Smooth muscle cell (in vitro differentiated cells): Measurements from ENCODE around the gene ATP5PB. TPM values are rescaled to one million over a fixed set of nuclear protein-coding genes. Genes with fewer than 3 reads are reported as not detected.

Source experiments
- DNase-seq: peaks from one replicate; lab custom pipeline; 2025; ENCODE audit not compliant: unreplicated experiment; lab: John Stamatoyannopoulos, UW
- H2AFZ ChIP-seq: fragments of 200-600 bp; sonication (generic); 2 replicates; pipeline ENCODE4 v1.6.0; 2016; ENCODE audit warnings: antibody characterized with exemption, low read depth, mild to moderate bottlenecking
- H3F3A ChIP-seq: fragments of 200-600 bp; sonication (generic); 2 replicates; pipeline ENCODE4 v1.6.0; 2017; ENCODE audit warnings: antibody characterized with exemption, low read depth
- H3K27ac ChIP-seq: fragments of 200-600 bp; sonication (generic); 2 replicates; pipeline ENCODE4 v1.5.1; 2016; ENCODE audit warnings: low read depth, mild to moderate bottlenecking
- H3K27me3 ChIP-seq: fragments of 200-600 bp; sonication (generic); 2 replicates; pipeline ENCODE4 v1.6.1; 2016; ENCODE audit warnings: low read depth, mild to moderate bottlenecking
- H3K36me3 ChIP-seq: fragments of 200-600 bp; sonication (generic); 2 replicates; pipeline ENCODE4 v1.5.1; 2016; ENCODE audit warnings: low read depth
- H3K4me1 ChIP-seq: fragments of 200-600 bp; sonication (generic); 2 replicates; pipeline ENCODE4 v1.5.1; 2016; ENCODE audit warnings: low read depth
- H3K4me2 ChIP-seq: fragments of 200-600 bp; sonication (generic); 2 replicates; pipeline ENCODE4 v1.6.0; 2016; ENCODE audit warnings: mild to moderate bottlenecking
- H3K4me3 ChIP-seq: fragments of 200-600 bp; sonication (generic); 2 replicates; pipeline ENCODE4 v1.5.1; 2016; ENCODE audit warnings: mild to moderate bottlenecking
- H3K79me2 ChIP-seq: fragments of 200-600 bp; sonication (generic); 2 replicates; pipeline ENCODE4 v1.6.0; 2016; ENCODE audit warnings: low read depth, mild to moderate bottlenecking
- H3K9ac ChIP-seq: fragments of 200-600 bp; sonication (generic); 2 replicates; pipeline ENCODE4 v1.6.0; 2016; ENCODE audit warnings: low read depth
- H3K9me3 ChIP-seq: fragments of 200-600 bp; sonication (generic); replicated peaks from 2 replicates; pipeline ENCODE4 v1.5.1; 2016; ENCODE audit warnings: low read depth
- H4K20me1 ChIP-seq: fragments of 200-600 bp; sonication (generic); 2 replicates; pipeline ENCODE4 v1.6.0; 2016; ENCODE audit warnings: low read depth
- WGBS: methylation state at CpG from one replicate; pipeline ENCODE4 v1.1.7; 2016; ENCODE audit warnings: low lambda C conversion rate; 5-methylcytosine and 5-hydroxymethylcytosine counted together
- polyA plus RNA-seq: library from polyadenylated mRNA; unstranded; fragments of >200 nt; fragmentation: Nextera tagmentation; extraction: Ambion mirVana; gene quantifications from 2 replicates; pipeline ENCODE4 v1.2.1, GENCODE V29; 2016
- small RNA-seq: library from RNA; depleted of rRNA; stranded (forward); fragments of <200 nt; gene quantifications from one replicate; pipeline ENCODE3, GENCODE V24; 2014
- total RNA-seq: library from RNA; depleted of rRNA; stranded (reverse); fragments of >200 nt; gene quantifications from 2 replicates; pipeline ENCODE4 v1.2.3, GENCODE V29; 2014
- TF ChIP-seq, protein P1 (sequence below): fragments of 200-600 bp; sonication (generic); IDR thresholded peaks from 2 replicates; pipeline ENCODE4 v1.5.1; 2017; ENCODE audit warnings: borderline replicate concordance, mild to moderate bottlenecking, antibody characterized with exemption; ENCODE audit not compliant: insufficient read depth, poor library complexity, severe bottlenecking

The ATP5PB gene
- total and polyA plus RNA-seq, 2 experiments from 2014 or later = 272 to 289 TPM

- peak overlapping the region; percentile 64 for H3K9ac ChIP-seq
- peak overlapping the region; percentile 92 for H3K27ac ChIP-seq
- no peaks in the 10 kb centered on the region for H3K27me3 ChIP-seq
- H4K20me1 ChIP-seq = no peaks in the 10 kb centered on the region
- H3K36me3 ChIP-seq = no peaks in the 10 kb centered on the region
- TF ChIP-seq, protein P1, sequence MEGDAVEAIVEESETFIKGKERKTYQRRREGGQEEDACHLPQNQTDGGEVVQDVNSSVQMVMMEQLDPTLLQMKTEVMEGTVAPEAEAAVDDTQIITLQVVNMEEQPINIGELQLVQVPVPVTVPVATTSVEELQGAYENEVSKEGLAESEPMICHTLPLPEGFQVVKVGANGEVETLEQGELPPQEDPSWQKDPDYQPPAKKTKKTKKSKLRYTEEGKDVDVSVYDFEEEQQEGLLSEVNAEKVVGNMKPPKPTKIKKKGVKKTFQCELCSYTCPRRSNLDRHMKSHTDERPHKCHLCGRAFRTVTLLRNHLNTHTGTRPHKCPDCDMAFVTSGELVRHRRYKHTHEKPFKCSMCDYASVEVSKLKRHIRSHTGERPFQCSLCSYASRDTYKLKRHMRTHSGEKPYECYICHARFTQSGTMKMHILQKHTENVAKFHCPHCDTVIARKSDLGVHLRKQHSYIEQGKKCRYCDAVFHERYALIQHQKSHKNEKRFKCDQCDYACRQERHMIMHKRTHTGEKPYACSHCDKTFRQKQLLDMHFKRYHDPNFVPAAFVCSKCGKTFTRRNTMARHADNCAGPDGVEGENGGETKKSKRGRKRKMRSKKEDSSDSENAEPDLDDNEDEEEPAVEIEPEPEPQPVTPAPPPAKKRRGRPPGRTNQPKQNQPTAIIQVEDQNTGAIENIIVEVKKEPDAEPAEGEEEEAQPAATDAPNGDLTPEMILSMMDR = no peak
- 12% methylated on average over 15 of the region's 15 CpGs for WGBS
- peak overlapping the region; percentile 98 for H2AFZ ChIP-seq
- H3K4me1 ChIP-seq = peaks cover 6% of the 10 kb centered on the region
- H3F3A ChIP-seq = peaks cover 6% of the 10 kb centered on the region
- no peaks in the 10 kb centered on the region for H3K9me3 ChIP-seq
- no peaks in the 10 kb centered on the region for H3K79me2 ChIP-seq
- H3K4me3 ChIP-seq = peak overlapping the region; percentile 43
- H3K4me2 ChIP-seq = peak overlapping the region; percentile 85
- peak; percentile 85 for DNase-seq
Observed at GRCh38 chr1:111507411-111508201, 58.3 kb downstream of the ATP5PB start.

DNA sequence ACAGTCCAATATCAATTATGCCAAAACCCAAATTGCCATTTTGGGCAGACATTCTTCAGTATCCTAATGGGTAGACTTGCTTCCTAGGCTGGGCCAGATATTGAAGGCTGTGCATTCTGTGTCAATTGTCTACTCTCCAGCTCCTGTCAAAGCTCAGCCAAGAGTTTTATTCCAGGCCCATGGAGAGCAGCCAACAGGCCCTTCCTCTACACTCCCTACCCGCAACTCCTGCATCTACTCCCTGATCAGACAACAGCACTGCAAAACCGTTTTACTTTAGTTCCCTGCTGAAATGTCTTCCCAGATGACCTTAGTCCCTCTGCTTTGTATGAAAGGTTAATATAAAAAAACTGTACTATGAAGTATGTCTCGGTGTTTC lies 60.7 kb downstream of the ATP5PB start:
- H3F3A ChIP-seq = peaks cover 6% of the 10 kb centered on the region
- no peaks in the 10 kb centered on the region for H4K20me1 ChIP-seq
- H3K9me3 ChIP-seq = no peaks in the 10 kb centered on the region
- no peaks in the 10 kb centered on the region for H3K79me2 ChIP-seq
- H3K36me3 ChIP-seq = no peaks in the 10 kb centered on the region
- no peak for DNase-seq
- no peak overlapping the region for H3K4me3 ChIP-seq
- H3K27me3 ChIP-seq = no peaks in the 10 kb centered on the region
- WGBS = 93% methylated on average over 3 of the region's 3 CpGs
- TF ChIP-seq, protein P1 = no peak
- H3K27ac ChIP-seq = no peak overlapping the region
- peaks cover 6% of the 10 kb centered on the region for H3K4me1 ChIP-seq
- no peak overlapping the region for H2AFZ ChIP-seq
- no peak overlapping the region for H3K9ac ChIP-seq
- no peak overlapping the region for H3K4me2 ChIP-seq

DNA sequence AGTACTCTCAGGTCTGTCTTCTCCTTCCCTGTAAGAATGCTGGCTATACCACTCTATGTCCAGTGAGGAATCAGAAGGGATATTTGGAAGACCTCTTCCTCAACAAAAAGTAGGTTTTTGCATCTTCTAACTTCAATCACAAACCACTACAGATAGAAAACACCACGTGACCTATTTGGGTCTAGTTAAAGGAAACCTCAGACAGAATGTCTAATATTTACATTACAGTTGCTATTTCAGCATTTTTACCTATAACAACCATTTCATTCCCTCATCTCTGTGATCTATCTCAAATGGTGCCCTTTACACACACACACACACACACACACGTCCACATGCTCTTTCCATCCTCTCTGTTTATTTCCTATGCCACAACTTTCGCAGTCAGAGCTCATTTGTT lies 62.1 kb downstream of the ATP5PB start:
- H3K27ac ChIP-seq = no peak overlapping the region
- no peak for DNase-seq
- H2AFZ ChIP-seq = no peak overlapping the region
- peaks cover 6% of the 10 kb centered on the region for H3K4me1 ChIP-seq
- no peak overlapping the region for H3K4me3 ChIP-seq
- TF ChIP-seq, protein P1 = no peak
- WGBS = 89% methylated on average over 3 of the region's 3 CpGs
- no peak overlapping the region for H3K4me2 ChIP-seq
- H3K9me3 ChIP-seq = no peaks in the 10 kb centered on the region
- H3K27me3 ChIP-seq = no peaks in the 10 kb centered on the region
- H3F3A ChIP-seq = peaks cover 6% of the 10 kb centered on the region
- H3K79me2 ChIP-seq = no peaks in the 10 kb centered on the region
- H4K20me1 ChIP-seq = no peaks in the 10 kb centered on the region
- H3K36me3 ChIP-seq = no peaks in the 10 kb centered on the region
- no peak overlapping the region for H3K9ac ChIP-seq

Small RNA genes within 50 kb of the gene (small RNA-seq; reads per million reads assigned to genes)
- gene RF00019 (not detected), gene RNU6-792P (not detected)

Other genes with a start within 250 kb of the ATP5PB start
- gene DENND2D, start 248.8 kb upstream of the ATP5PB start, total RNA-seq = 1.1 and 3.7 TPM in 2 replicates
- 0.75 and 2.0 TPM in 2 replicates for gene DENND2D, start 248.8 kb upstream of the ATP5PB start, polyA plus RNA-seq
- 0.54 and 0.90 TPM in 2 replicates for gene CHI3L2, start 221.8 kb upstream of the ATP5PB start, total RNA-seq
- gene CHI3L2, start 221.8 kb upstream of the ATP5PB start, polyA plus RNA-seq = 2.0 and 2.4 TPM in 2 replicates
- not detected in 2 replicates for gene CHIA, start 158.6 kb upstream of the ATP5PB start, total RNA-seq
- gene CHIA, start 158.6 kb upstream of the ATP5PB start, polyA plus RNA-seq = not detected in 2 replicates
- 1.3 and 1.4 TPM in 2 replicates for gene OVGP1, start 21.7 kb upstream of the ATP5PB start, total RNA-seq
- 0.96 and 1.5 TPM in 2 replicates for gene OVGP1, start 21.7 kb upstream of the ATP5PB start, polyA plus RNA-seq
- 22.5 and 43.3 TPM in 2 replicates for gene WDR77, start 208 bp upstream of the ATP5PB start, total RNA-seq
- 35.0 and 36.7 TPM in 2 replicates for gene WDR77, start 208 bp upstream of the ATP5PB start, polyA plus RNA-seq
- gene C1orf162, start 24.5 kb downstream of the ATP5PB start, total RNA-seq = 0.13 TPM in 1 of 2 replicates, not detected in the other
- 0.42 TPM in 1 of 2 replicates, not detected in the other for gene C1orf162, start 24.5 kb downstream of the ATP5PB start, polyA plus RNA-seq
- not detected in 2 replicates for gene ADORA3, start 54.2 kb downstream of the ATP5PB start, total RNA-seq
- 0.14 TPM in 1 of 2 replicates, not detected in the other for gene ADORA3, start 54.2 kb downstream of the ATP5PB start, polyA plus RNA-seq
- not detected in 2 replicates for gene TMIGD3, start 54.2 kb downstream of the ATP5PB start, total RNA-seq
- not detected in 2 replicates for gene TMIGD3, start 54.2 kb downstream of the ATP5PB start, polyA plus RNA-seq
- gene RAP1A, start 170.3 kb downstream of the ATP5PB start, total RNA-seq = 49.4 and 64.9 TPM in 2 replicates
- 36.8 and 39.8 TPM in 2 replicates for gene RAP1A, start 170.3 kb downstream of the ATP5PB start, polyA plus RNA-seq